H1 (cell line): ENCODE results near the gene PPM1L. TPM values are rescaled to one million over a fixed set of nuclear protein-coding genes. Genes with fewer than 3 reads are reported as not detected.
A peak's percentile ranks its signal among the peaks of the same experiment; 100 is the strongest.

ENCODE experiments used
- ASH2L ChIP-seq: fragments of 200-600, 300-600 bp; sonication (generic); IDR thresholded peaks from one replicate; pipeline ENCODE4 v1.7.1; 2017; ENCODE audit warnings: low read length
- BCL11A ChIP-seq, 2 experiments: IDR thresholded peaks; one replicate each; pipeline ENCODE4 v1.6.1; 2011; ENCODE audit warnings: low read depth in 2 of 2, low read length in 2 of 2, mild to moderate bottlenecking in 2 of 2
- BRCA1 ChIP-seq: IDR thresholded peaks from 2 replicates; pipeline ENCODE4 v1.6.1; 2012; ENCODE audit warnings: low read depth, low read length, improper control_type of control experiment
- CHD1 ChIP-seq: IDR thresholded peaks from 2 replicates; pipeline ENCODE4 v1.6.1; 2012; ENCODE audit warnings: low read depth, low read length, improper control_type of control experiment
- CTBP2 ChIP-seq: IDR thresholded peaks from 2 replicates; pipeline ENCODE4 v1.7.0; 2011; ENCODE audit warnings: borderline replicate concordance, mild to moderate bottlenecking, moderate library complexity, mixed read lengths, low read length; ENCODE audit not compliant: insufficient read depth, insufficient read length
- GTF2F1 ChIP-seq: IDR thresholded peaks from 2 replicates; pipeline ENCODE4 v1.6.1; 2012; ENCODE audit warnings: low read depth, low read length, improper control_type of control experiment, borderline replicate concordance
- HDAC2 ChIP-seq, 2 experiments: fragments of 300-600 bp in 1 of 2; sonication (generic) in 1 of 2; IDR thresholded peaks; 2 replicates each; pipeline ENCODE4 v1.6.1; 2011 to 2012; ENCODE audit warnings: low read depth in 2 of 2, low read length in 2 of 2, mild to moderate bottlenecking in 2 of 2, moderate library complexity in 2 of 2, borderline replicate concordance in 1 of 2, inconsistent platforms in 1 of 2
- KDM1A ChIP-seq: fragments of 200-600, 300-600 bp; sonication (generic); IDR thresholded peaks from 2 replicates; pipeline ENCODE4 v1.7.1; 2016; ENCODE audit warnings: mild to moderate bottlenecking, low read length, borderline replicate concordance
- KDM5A ChIP-seq: fragments of 200-600 bp; IDR thresholded peaks from 2 replicates; pipeline ENCODE4 v1.7.1; 2012; ENCODE audit warnings: mild to moderate bottlenecking, low read length, inconsistent platforms, mixed read lengths
- POLR2AphosphoS5 ChIP-seq: IDR thresholded peaks from 2 replicates; pipeline ENCODE4 v1.6.1; 2011; ENCODE audit warnings: low read depth, low read length
- POU5F1 ChIP-seq: IDR thresholded peaks from 2 replicates; pipeline ENCODE4 v1.6.1; 2011; ENCODE audit warnings: low read depth, mild to moderate bottlenecking, low read length, moderate library complexity
- RAD21 ChIP-seq, 2 experiments: IDR thresholded peaks in 1 of 2; conservative IDR thresholded peaks in 1 of 2; 2 replicates each; pipeline ENCODE4 v1.6.1; 2011; ENCODE audit warnings: low read depth in 2 of 2, low read length in 2 of 2, improper control_type of control experiment in 1 of 2, inconsistent platforms in 1 of 2, mild to moderate bottlenecking in 1 of 2, moderate library complexity in 1 of 2
- SAP30 ChIP-seq: fragments of 300-600 bp; sonication (generic); IDR thresholded peaks from 2 replicates; pipeline ENCODE4 v1.7.1; 2012; ENCODE audit warnings: low read length, moderate library complexity, mild to moderate bottlenecking, inconsistent platforms; ENCODE audit not compliant: insufficient read depth, insufficient replicate concordance
- SIN3A ChIP-seq, 2 experiments: IDR thresholded peaks in 1 of 2; conservative IDR thresholded peaks in 1 of 2; 2 replicates each; pipeline ENCODE4 v1.6.1; 2011 to 2012; ENCODE audit warnings: low read length in 2 of 2, improper control_type of control experiment in 1 of 2, low read depth in 1 of 2, mild to moderate bottlenecking in 1 of 2
- SP1 ChIP-seq: IDR thresholded peaks from 2 replicates; pipeline ENCODE4 v1.6.1; 2011; ENCODE audit warnings: low read depth, low read length
- TAF1 ChIP-seq: IDR thresholded peaks from 2 replicates; pipeline ENCODE4 v1.6.1; 2011; ENCODE audit warnings: mild to moderate bottlenecking, low read depth, low read length
- TAF7 ChIP-seq: optimal IDR thresholded peaks from 2 replicates; pipeline ENCODE3; 2011; ENCODE audit warnings: low read depth, mild to moderate bottlenecking, inconsistent platforms, low read length, moderate library complexity, borderline replicate concordance
- polyA plus RNA-seq, 7 experiments: library from polyadenylated mRNA; depleted of rRNA in 3 of 7; stranded (reverse) in 5 of 7; unstranded in 2 of 7; fragments of >200 nt in 5 of 7; fragments of 200-250 nt in 2 of 7; gene quantifications; 1 replicate in 5 of 7; 2 replicates in 1 of 7; 4 replicates in 1 of 7; pipeline versions ENCODE4 v1.2.1 to v1.2.3, GENCODE V29; 2011 to 2013; ENCODE audit warnings: missing spikeins in 2 of 7, mixed read lengths in 2 of 7
- total RNA-seq: library from RNA; stranded (reverse); fragmentation: NEBNext Ultra II Directional; extraction: Animal tissue kit (Norgen Biotek cat#: 25700); gene quantifications from 2 replicates; pipeline ENCODE4 v1.2.1, GENCODE V29; 2021
- TF ChIP-seq, protein P1 (sequence below): IDR thresholded peaks from 2 replicates; pipeline ENCODE4 v1.6.1; 2012; ENCODE audit warnings: low read length, inconsistent platforms

Gene PPM1L
- total and polyA plus RNA-seq, 2 of the 8 experiments (the other 6 are each of a cell fraction or from before 2014, with no cell fraction given): 2.8 to 18.1 TPM

DNA sequence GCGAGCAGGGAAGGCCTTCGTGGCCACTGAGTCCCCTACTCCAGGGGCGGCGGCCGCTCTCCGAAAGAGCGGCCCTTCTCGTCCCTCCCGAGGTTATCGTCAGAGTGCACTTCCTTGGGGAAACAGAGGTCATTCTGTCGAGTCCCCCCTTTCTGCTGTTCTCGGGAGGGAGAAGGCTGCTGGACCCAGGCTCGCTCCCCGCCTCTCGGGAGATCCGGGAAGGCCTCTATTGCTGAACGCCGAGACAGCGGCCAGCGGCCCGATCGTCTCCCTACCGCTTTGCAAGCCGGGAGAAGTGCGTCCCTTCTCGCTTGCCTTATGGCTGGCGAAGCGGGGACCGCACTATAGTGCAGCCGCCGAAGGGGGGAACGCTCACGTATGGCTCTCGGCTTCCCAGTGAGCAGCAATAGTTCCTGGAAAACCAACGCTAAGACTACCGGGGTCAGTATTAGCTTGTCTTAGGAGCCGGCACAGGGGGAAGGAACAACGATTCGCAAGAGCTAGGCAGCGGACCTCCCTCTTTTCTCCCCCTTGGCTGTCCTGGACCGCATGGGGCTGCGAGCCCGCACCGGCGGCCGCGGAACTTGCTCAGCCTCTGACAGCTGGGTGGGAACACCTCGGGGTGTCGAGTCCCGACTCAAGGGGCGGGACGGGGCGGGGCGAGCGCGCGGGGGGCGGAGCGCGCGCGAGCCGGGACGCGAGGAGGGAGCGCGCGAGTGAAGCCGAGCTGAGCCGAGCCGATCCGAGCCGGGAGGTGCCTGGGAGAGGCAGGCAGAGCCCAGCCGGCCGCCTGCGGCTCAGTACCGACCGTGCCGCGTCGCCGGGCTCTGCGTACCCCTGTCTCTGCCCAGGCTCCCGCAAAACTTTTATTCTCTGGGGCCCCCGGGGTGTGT is 930 bp upstream of the PPM1L start (continued):
- TF ChIP-seq, protein P1, sequence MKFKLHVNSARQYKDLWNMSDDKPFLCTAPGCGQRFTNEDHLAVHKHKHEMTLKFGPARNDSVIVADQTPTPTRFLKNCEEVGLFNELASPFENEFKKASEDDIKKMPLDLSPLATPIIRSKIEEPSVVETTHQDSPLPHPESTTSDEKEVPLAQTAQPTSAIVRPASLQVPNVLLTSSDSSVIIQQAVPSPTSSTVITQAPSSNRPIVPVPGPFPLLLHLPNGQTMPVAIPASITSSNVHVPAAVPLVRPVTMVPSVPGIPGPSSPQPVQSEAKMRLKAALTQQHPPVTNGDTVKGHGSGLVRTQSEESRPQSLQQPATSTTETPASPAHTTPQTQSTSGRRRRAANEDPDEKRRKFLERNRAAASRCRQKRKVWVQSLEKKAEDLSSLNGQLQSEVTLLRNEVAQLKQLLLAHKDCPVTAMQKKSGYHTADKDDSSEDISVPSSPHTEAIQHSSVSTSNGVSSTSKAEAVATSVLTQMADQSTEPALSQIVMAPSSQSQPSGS: no peak
- TF ChIP-seq POU5F1: no peak
- TF ChIP-seq RAD21 (IDR thresholded peaks at IDR 0.05 in 1 of 2, conservative IDR thresholded peaks at IDR 0.05 in 1 of 2; ENCODE audit: low read depth in 2 of 2, low read length in 2 of 2): no peak
- TF ChIP-seq POLR2AphosphoS5: peak; percentile 68
- no peak for TF ChIP-seq KDM5A
- peak; percentile 72; the same call in 1 of the 2 replicates for TF ChIP-seq CHD1
- TF ChIP-seq HDAC2 (IDR thresholded peaks at IDR 0.05; ENCODE audit: borderline replicate concordance in 1 of 2, low read depth in 2 of 2, low read length in 2 of 2): peak; percentile 39 to 56; a peak in 3 of 4 replicates
- no peak for TF ChIP-seq BRCA1
- TF ChIP-seq SIN3A (conservative IDR thresholded peaks at IDR 0.05 in 1 of 2, IDR thresholded peaks at IDR 0.05 in 1 of 2; ENCODE audit: low read depth in 1 of 2, low read length in 2 of 2): peak in 1 of 2 experiments; percentile 46; a peak in 1 of 4 replicates
- no peak for TF ChIP-seq SP1
- TF ChIP-seq GTF2F1: no peak
- TF ChIP-seq BCL11A (IDR thresholded peaks at IDR 0.05; ENCODE audit: low read depth in 2 of 2, low read length in 2 of 2): no peak
- TF ChIP-seq KDM1A: no peak
- TF ChIP-seq CTBP2: peak; percentile 91
- peak; percentile 65; the same call in 1 of the 2 replicates for TF ChIP-seq TAF1
- TF ChIP-seq SAP30: no peak
- TF ChIP-seq TAF7: no peak
- TF ChIP-seq ASH2L: peak; percentile 45
